GM23338 (cell line): ENCODE results near the gene PLEKHA8. TPM values are rescaled to one million over a fixed set of nuclear protein-coding genes. Genes with fewer than 3 reads are reported as not detected.
A peak's percentile ranks its signal among the peaks of the same experiment; 100 is the strongest.

Source experiments
- ATAC-seq: fragments of 200-7000 bp; cut with Tn5 transposase; 3 replicates; pipeline ENCODE4 v1.9.1; 2020
- DNase-seq: peaks from one replicate; pipeline ENCODE4 v3.0.0-alpha.2; 2015; ENCODE audit warnings: low spot score
- H2AFZ ChIP-seq: fragments of 200-600 bp; sonication (generic); 2 replicates; pipeline ENCODE4 v1.8.0; 2016; ENCODE audit warnings: antibody characterized with exemption, mild to moderate bottlenecking, moderate library complexity
- H3F3A ChIP-seq: fragments of 200-600 bp; sonication (generic); replicated peaks from 2 replicates; pipeline ENCODE4 v1.8.0; 2017; ENCODE audit warnings: antibody characterized with exemption, mixed run types, low read depth
- H3K27ac ChIP-seq: fragments of 200-600 bp; sonication (generic); 2 replicates; pipeline ENCODE4 v1.6.1; 2016; ENCODE audit warnings: low read depth
- H3K27me3 ChIP-seq: fragments of 200-600 bp; sonication (generic); 2 replicates; pipeline ENCODE4 v1.8.0; 2016; ENCODE audit warnings: mild to moderate bottlenecking, mixed run types, moderate library complexity; ENCODE audit not compliant: insufficient read depth
- H3K36me3 ChIP-seq: fragments of 200-600 bp; sonication (generic); 2 replicates; pipeline ENCODE4 v1.8.0; 2016; ENCODE audit warnings: mild to moderate bottlenecking; ENCODE audit not compliant: insufficient read depth
- H3K4me1 ChIP-seq: fragments of 200-600 bp; sonication (generic); 2 replicates; pipeline ENCODE4 v1.8.0; 2016; ENCODE audit warnings: mild to moderate bottlenecking, moderate library complexity; ENCODE audit not compliant: insufficient read depth
- H3K4me2 ChIP-seq: fragments of 200-600 bp; sonication (generic); 2 replicates; pipeline ENCODE4 v1.7.1; 2017; ENCODE audit warnings: mixed run types
- H3K4me3 ChIP-seq: fragments of 200-600 bp; sonication (generic); 2 replicates; pipeline ENCODE4 v1.6.1; 2016; ENCODE audit warnings: mixed run types
- H3K79me2 ChIP-seq: fragments of 200-600 bp; sonication (generic); replicated peaks from 2 replicates; pipeline ENCODE4 v1.8.0; 2017; ENCODE audit warnings: mild to moderate bottlenecking; ENCODE audit not compliant: insufficient read depth
- H3K9me2 ChIP-seq: fragments of 200-600 bp; sonication (generic); 2 replicates; pipeline ENCODE4 v1.8.0; 2017; ENCODE audit not compliant: insufficient read depth
- H4K20me1 ChIP-seq: fragments of 200-600 bp; sonication (generic); replicated peaks from 2 replicates; pipeline ENCODE4 v1.8.0; 2017; ENCODE audit warnings: mild to moderate bottlenecking; ENCODE audit not compliant: insufficient read depth
- H3K27ac Mint-ChIP-seq: 2 replicates; pipeline ENCODE4 v1.8.0; 2020; ENCODE audit warnings: inconsistent platforms, mild to moderate bottlenecking, moderate library complexity, mixed read lengths
- H3K27me3 Mint-ChIP-seq: 3 replicates; pipeline ENCODE4 v1.8.0; 2022; ENCODE audit warnings: low read depth, mild to moderate bottlenecking, moderate library complexity, mixed read lengths, inconsistent platforms; ENCODE audit not compliant: insufficient read depth, poor library complexity
- H3K36me3 Mint-ChIP-seq: 3 replicates; pipeline ENCODE4 v1.8.0; 2021; ENCODE audit warnings: low read depth, mild to moderate bottlenecking, inconsistent platforms, moderate library complexity, mixed read lengths
- H3K4me1 Mint-ChIP-seq: 3 replicates; pipeline ENCODE4 v1.8.0; 2020; ENCODE audit warnings: mild to moderate bottlenecking, inconsistent platforms, mixed read lengths
- H3K4me3 Mint-ChIP-seq: 3 replicates; pipeline ENCODE4 v1.8.0; 2021; ENCODE audit warnings: moderate library complexity, mild to moderate bottlenecking, inconsistent platforms, mixed read lengths
- H3K9me3 Mint-ChIP-seq: 3 replicates; pipeline ENCODE4 v1.8.0; 2020; ENCODE audit warnings: moderate library complexity, mild to moderate bottlenecking, inconsistent platforms, mixed read lengths
- CREB1 ChIP-seq: fragments of 250-450 bp; sonication (Bioruptor Pico); IDR thresholded peaks from 2 replicates; pipeline ENCODE4 v1.5.0; 2020; ENCODE audit warnings: low read depth, mild to moderate bottlenecking, moderate library complexity
- CTCF ChIP-seq, 2 experiments: fragments of 200-600 bp in 1 of 2; sonication (generic) in 1 of 2; conservative IDR thresholded peaks; 2 replicates each; pipeline versions ENCODE4 v1.5.1 to v1.6.1; 2016 to 2017; ENCODE audit warnings: antibody characterized with exemption in 2 of 2, low read depth in 2 of 2, mild to moderate bottlenecking in 2 of 2, moderate library complexity in 1 of 2
- ETS1 ChIP-seq: IDR thresholded peaks from 2 replicates; pipeline ENCODE4 v1.6.1; 2016; ENCODE audit warnings: antibody characterized with exemption
- EZH2 ChIP-seq: fragments of 200-600 bp; sonication (generic); IDR thresholded peaks from one replicate; pipeline ENCODE4 v1.8.0; 2017; ENCODE audit warnings: antibody characterized with exemption, mild to moderate bottlenecking, low read depth; ENCODE audit not compliant: unreplicated experiment
- EZH2phosphoT487 ChIP-seq: fragments of 200-600 bp; sonication (generic); IDR thresholded peaks from one replicate; pipeline ENCODE4 v1.8.1; 2018; ENCODE audit warnings: antibody characterized with exemption; ENCODE audit not compliant: unreplicated experiment
- JUNB ChIP-seq: IDR thresholded peaks from one replicate; pipeline ENCODE4 v1.6.1; 2016; ENCODE audit warnings: antibody characterized with exemption; ENCODE audit not compliant: unreplicated experiment
- NANOG ChIP-seq: IDR thresholded peaks from 2 replicates; pipeline ENCODE4 v1.6.1; 2016; ENCODE audit warnings: antibody characterized with exemption, borderline replicate concordance
- POLR2AphosphoS5 ChIP-seq: IDR thresholded peaks from 2 replicates; pipeline ENCODE4 v1.6.1; 2016; ENCODE audit warnings: antibody characterized with exemption, low read depth
- REST ChIP-seq: IDR thresholded peaks from one replicate; pipeline ENCODE4 v1.6.1; 2018; ENCODE audit warnings: antibody characterized with exemption; ENCODE audit not compliant: unreplicated experiment
- STAT1 ChIP-seq: IDR thresholded peaks from one replicate; pipeline ENCODE4 v1.6.1; 2016; ENCODE audit warnings: antibody characterized with exemption; ENCODE audit not compliant: unreplicated experiment
- ZNF114 ChIP-seq: fragments of 250-450 bp; sonication (Bioruptor Pico); IDR thresholded peaks from 2 replicates; pipeline ENCODE4 v1.5.0; 2020; ENCODE audit warnings: mild to moderate bottlenecking, moderate library complexity
- ZNF331 ChIP-seq: fragments of 250-450 bp; sonication (Bioruptor Pico); IDR thresholded peaks from 2 replicates; pipeline ENCODE4 v1.5.0; 2020; ENCODE audit warnings: low read depth, mild to moderate bottlenecking, moderate library complexity
- ZNF462 ChIP-seq: fragments of 250-450 bp; sonication (Bioruptor Pico); IDR thresholded peaks from 2 replicates; pipeline ENCODE4 v1.5.0; 2020; ENCODE audit warnings: mild to moderate bottlenecking, moderate library complexity
- polyA plus RNA-seq: library from polyadenylated mRNA; unstranded; fragments of >200 nt; fragmentation: Nextera tagmentation; extraction: Ambion mirVana; gene quantifications from 2 replicates; pipeline ENCODE4 v1.2.1, GENCODE V29; 2016
- total RNA-seq: library from RNA; depleted of rRNA; stranded (reverse); fragments of >200 nt; shearing (Covaris generic); gene quantifications from 2 replicates; pipeline ENCODE4 v1.2.3, GENCODE V29; 2014

Gene PLEKHA8
- total and polyA plus RNA-seq, 2 experiments from 2014 or later, result 11.6 to 44.9 TPM

- Histone ChIP-seq H4K20me1 (no peaks in the 10 kb centered on the region), H3K27me3 (no peaks in the 10 kb centered on the region), H3K4me3 (no peak overlapping the region), H3K4me1 (peaks cover 10% of the 10 kb centered on the region), H3K4me2 (no peak overlapping the region), H3K79me2 (no peaks in the 10 kb centered on the region), H3F3A (no peaks in the 10 kb centered on the region), H3K9me2 (no peaks in the 10 kb centered on the region), H3K36me3 (no peaks in the 10 kb centered on the region), H3K27ac (no peak overlapping the region), H2AFZ (no peak overlapping the region)
- Mint-ChIP-seq H3K27ac (no peak overlapping the region), H3K27me3 (no peaks in the 10 kb centered on the region), H3K4me3 (no peak overlapping the region), H3K4me1 (peaks cover 19% of the 10 kb centered on the region), H3K9me3 (peaks cover 4% of the 10 kb centered on the region; the same call in 2 of the 3 replicates), H3K36me3 (peaks cover 3% of the 10 kb centered on the region; the same call in 1 of the 3 replicates)
- ATAC-seq (peak; percentile 90), DNase-seq (peak; percentile 71)
- TF ChIP-seq NANOG, result no peak
- TF ChIP-seq CREB1 (CRISPR knock-in tag), result no peak
- no peak for TF ChIP-seq ZNF331 (CRISPR knock-in tag)
- no peak for TF ChIP-seq CTCF (conservative IDR thresholded peaks at IDR 0.05; ENCODE audit: low read depth in 2 of 2)
- no peak for TF ChIP-seq ZNF114 (CRISPR knock-in tag)
- TF ChIP-seq POLR2AphosphoS5, result no peak
- TF ChIP-seq STAT1, result no peak
- no peak for TF ChIP-seq EZH2phosphoT487
- TF ChIP-seq ETS1, result no peak
- no peak for TF ChIP-seq ZNF462 (CRISPR knock-in tag)
- no peak for TF ChIP-seq REST
- TF ChIP-seq EZH2, result no peak
- no peak for TF ChIP-seq JUNB
These were observed 25.1 kb upstream of the PLEKHA8 start for GRCh38 chr7:30003098-30003497.
